SK-N-SH (cell line): Measurements from ENCODE around the gene RSAD2. TPM values are rescaled to one million over a fixed set of nuclear protein-coding genes. Genes with fewer than 3 reads are reported as not detected.

ENCODE experiments used
- CTCF ChIA-PET: fragments of 300-600, 350-600 bp; formaldehyde crosslinking; extraction: SDS; loops from one replicate; lab custom pipeline; 2021; lab: Yijun Ruan, JAX
- POLR2A ChIA-PET: fragments of 350-600 bp; sonication (Branson Sonifier 250); formaldehyde crosslinking; extraction: SDS; loops from one replicate; lab custom pipeline; 2020; ENCODE audit warnings: antibody characterized with exemption, inconsistent platforms; lab: Yijun Ruan, JAX
- DNase-seq: peaks from one replicate; pipeline ENCODE4 v3.0.0; 2012
- H2AFZ ChIP-seq: fragments of 200-600 bp; sonication (generic); 2 replicates; pipeline ENCODE4 v1.8.1; 2016; ENCODE audit warnings: antibody characterized with exemption, mild to moderate bottlenecking, low read depth
- H3F3A ChIP-seq: fragments of 200-600 bp; sonication (generic); replicated peaks from 2 replicates; pipeline ENCODE3; 2016; ENCODE audit warnings: antibody characterized with exemption, mild to moderate bottlenecking; ENCODE audit not compliant: insufficient read depth
- H3K27ac ChIP-seq, 2 experiments: fragments of 200-500 bp in 1 of 2; fragments of 200-600 bp in 1 of 2; sonication (Bioruptor generic) in 1 of 2; sonication (generic), shearing (Covaris generic) in 1 of 2; 2 replicates each; pipeline versions ENCODE4 v1.5.1 to v1.6.1; 2014 to 2016; ENCODE audit warnings: low read depth in 2 of 2, inconsistent platforms in 1 of 2, low read length in 1 of 2, mild to moderate bottlenecking in 1 of 2, mixed read lengths in 1 of 2
- H3K27me3 ChIP-seq: fragments of 200-600 bp; sonication (generic), shearing (Covaris generic); 2 replicates; pipeline ENCODE4 v1.6.1; 2016; ENCODE audit warnings: mixed run types; ENCODE audit not compliant: insufficient read depth
- H3K36me3 ChIP-seq, 2 experiments: fragments of 200-500 bp in 1 of 2; fragments of 200-600 bp in 1 of 2; sonication (Bioruptor generic) in 1 of 2; sonication (generic) in 1 of 2; replicated peaks in 1 of 2; 2 replicates each; pipeline versions ENCODE3 to v1.5.1; 2014 to 2016; ENCODE audit warnings: low read length in 1 of 2, mild to moderate bottlenecking in 1 of 2; ENCODE audit not compliant: insufficient read depth in 2 of 2, control insufficient read depth in 1 of 2
- H3K4me1 ChIP-seq, 2 experiments: fragments of 200-500 bp in 1 of 2; fragments of 200-600 bp in 1 of 2; sonication (Bioruptor generic) in 1 of 2; sonication (generic), shearing (Covaris generic) in 1 of 2; 2 replicates each; pipeline versions ENCODE4 v1.5.1 to v1.6.1; 2014 to 2016; ENCODE audit warnings: low read depth in 1 of 2, low read length in 1 of 2, mixed run types in 1 of 2; ENCODE audit not compliant: insufficient read depth in 2 of 2, control insufficient read depth in 1 of 2
- H3K4me2 ChIP-seq: fragments of 200-600 bp; sonication (generic), shearing (Covaris generic); 2 replicates; pipeline ENCODE4 v1.6.1; 2017; ENCODE audit warnings: mixed run types
- H3K4me3 ChIP-seq, 2 experiments: fragments of 200-500 bp in 1 of 2; fragments of 200-600 bp in 1 of 2; sonication (Bioruptor generic) in 1 of 2; sonication (generic), shearing (Covaris generic) in 1 of 2; 2 replicates each; pipeline versions ENCODE4 v1.5.1 to v1.8.1; 2014 to 2016; ENCODE audit warnings: low read depth in 2 of 2, inconsistent platforms in 1 of 2, low read length in 1 of 2, mild to moderate bottlenecking in 1 of 2, mixed read lengths in 1 of 2, moderate library complexity in 1 of 2
- H3K79me2 ChIP-seq: fragments of 200-600 bp; sonication (generic); 2 replicates; pipeline ENCODE4 v1.8.1; 2017; ENCODE audit warnings: mild to moderate bottlenecking; ENCODE audit not compliant: insufficient read depth
- H3K9ac ChIP-seq: fragments of 200-600 bp; sonication (generic); 2 replicates; pipeline ENCODE4 v1.6.1; 2017; ENCODE audit warnings: mixed run types
- H3K9me2 ChIP-seq: fragments of 200-600 bp; sonication (generic); 2 replicates; pipeline ENCODE4 v1.6.1; 2017; ENCODE audit warnings: mixed run types
- H3K9me3 ChIP-seq: fragments of 200-600 bp; sonication (generic); 2 replicates; pipeline ENCODE4 v1.6.1; 2017; ENCODE audit warnings: mixed run types, mild to moderate bottlenecking, moderate library complexity
- H4K20me1 ChIP-seq: fragments of 200-600 bp; sonication (generic); 2 replicates; pipeline ENCODE4 v1.6.1; 2017; ENCODE audit warnings: mild to moderate bottlenecking, mixed run types; ENCODE audit not compliant: insufficient read depth
- CHD2 ChIP-seq: fragments of 150-350 bp; IDR thresholded peaks from 2 replicates; pipeline ENCODE4 v1.6.1; 2018; ENCODE audit warnings: low read length; ENCODE audit not compliant: partially characterized antibody
- ELF1 ChIP-seq: IDR thresholded peaks from 2 replicates; pipeline ENCODE4 v1.4.0; 2012
- EP300 ChIP-seq, 2 experiments: IDR thresholded peaks; 2 replicates each; pipeline versions ENCODE4 v1.4.0 to v1.6.1; 2012; ENCODE audit warnings: borderline replicate concordance in 1 of 2, low read depth in 1 of 2, low read length in 1 of 2
- EZH2phosphoT487 ChIP-seq: fragments of 200-600 bp; sonication (generic); IDR thresholded peaks from 2 replicates; pipeline ENCODE4 v1.6.1; 2017; ENCODE audit warnings: low read depth, mixed run types, mild to moderate bottlenecking, antibody characterized with exemption, moderate library complexity, borderline replicate concordance
- FOSL2 ChIP-seq: IDR thresholded peaks from 2 replicates; pipeline ENCODE4 v1.4.0; 2012; ENCODE audit warnings: low read depth, mild to moderate bottlenecking, moderate library complexity, borderline replicate concordance
- FOXJ3 ChIP-seq: sonication (generic); formaldehyde crosslinking; IDR thresholded peaks from 2 replicates; pipeline ENCODE4 v1.5.1; 2020; ENCODE audit warnings: mild to moderate bottlenecking, missing genetic modification reagents
- GABPA ChIP-seq: IDR thresholded peaks from 2 replicates; pipeline ENCODE4 v1.4.0; 2012; ENCODE audit warnings: low read depth, mild to moderate bottlenecking
- GATA2 ChIP-seq: sonication (generic); formaldehyde crosslinking; IDR thresholded peaks from 2 replicates; pipeline ENCODE4 v1.5.0; 2020; ENCODE audit warnings: mild to moderate bottlenecking, missing genetic modification reagents
- MXI1 ChIP-seq: IDR thresholded peaks from 2 replicates; pipeline ENCODE4 v1.6.1; 2012; ENCODE audit warnings: mild to moderate bottlenecking, low read depth, low read length, improper control_type of control experiment
- POLR2AphosphoS5 ChIP-seq: IDR thresholded peaks from 2 replicates; pipeline ENCODE4 v1.6.1; 2012; ENCODE audit warnings: low read depth, low read length
- RAD21 ChIP-seq: IDR thresholded peaks from 2 replicates; pipeline ENCODE4 v1.6.1; 2012; ENCODE audit warnings: mild to moderate bottlenecking, low read length
- RCOR1 ChIP-seq: fragments of 150-350 bp; IDR thresholded peaks from 2 replicates; pipeline ENCODE4 v1.6.1; 2017; ENCODE audit warnings: antibody characterized with exemption, low read length
- REST ChIP-seq: IDR thresholded peaks from 2 replicates; pipeline ENCODE4 v1.6.1; 2012; ENCODE audit warnings: mild to moderate bottlenecking, low read depth, low read length, moderate library complexity
- RFX5 ChIP-seq: IDR thresholded peaks from 2 replicates; pipeline ENCODE4 v1.6.1; 2012; ENCODE audit warnings: mild to moderate bottlenecking, improper control_type of control experiment, low read length
- RXRA ChIP-seq: IDR thresholded peaks from 2 replicates; pipeline ENCODE4 v1.4.0; 2012; ENCODE audit warnings: low read depth, mild to moderate bottlenecking, borderline replicate concordance
- SIN3A ChIP-seq: IDR thresholded peaks from 2 replicates; pipeline ENCODE4 v1.6.1; 2012; ENCODE audit warnings: low read depth, mild to moderate bottlenecking, low read length, moderate library complexity, borderline replicate concordance
- SMC3 ChIP-seq: IDR thresholded peaks from 2 replicates; pipeline ENCODE4 v1.6.1; 2012; ENCODE audit warnings: low read depth, low read length, improper control_type of control experiment
- TAF1 ChIP-seq: IDR thresholded peaks from 2 replicates; pipeline ENCODE4 v1.6.1; 2012; ENCODE audit warnings: low read depth, mild to moderate bottlenecking, low read length, moderate library complexity, borderline replicate concordance
- WGBS: methylation state at CpG from one replicate; pipeline ENCODE4 v1.1.6; 2017; ENCODE audit warnings: low lambda C conversion rate; 5-methylcytosine and 5-hydroxymethylcytosine counted together
- polyA plus RNA-seq, 3 experiments: library from polyadenylated mRNA; depleted of rRNA; stranded (reverse); fragments of >200 nt; gene quantifications; 2 replicates each; pipeline ENCODE4 v1.2.3, GENCODE V29; 2012
- TF ChIP-seq, protein P1 (sequence below): IDR thresholded peaks from 2 replicates; pipeline ENCODE4; 2012
- TF ChIP-seq, protein P2 (sequence below): IDR thresholded peaks from 2 replicates; pipeline ENCODE4 v1.4.0; 2012; ENCODE audit warnings: low read depth

Gene RSAD2
- polyA plus RNA-seq, 1 of the 3 experiments (the other 2 are of a cell fraction): 0.35 TPM

- H3K9me3 ChIP-seq: no peaks in the 10 kb centered on the region
- no peaks in the 10 kb centered on the region for H3K27me3 ChIP-seq
- ChIA-PET CTCF (interaction anchor here (1.0 kb wide), 2 partner anchors 27 to 83 kb away, joined by 3 to 5 read pairs; partner anchors contain the start of gene RNF144A), POLR2A (no interaction called here)
- H2AFZ ChIP-seq: no peak overlapping the region
- H3K27ac ChIP-seq: no peak overlapping the region
- WGBS: 92% methylated on average over 5 of the region's 5 CpGs
- H3K4me2 ChIP-seq: no peak overlapping the region
- no peak overlapping the region for H3K4me3 ChIP-seq
- peaks cover 2% of the 10 kb centered on the region for H4K20me1 ChIP-seq
- H3K9me2 ChIP-seq: no peaks in the 10 kb centered on the region
- H3K4me1 ChIP-seq: peaks cover 0 to 16% of the 10 kb centered on the region in 2 experiments; a peak in 3 of 4 replicates
- TF ChIP-seq ELF1: no peak
- TF ChIP-seq MXI1: no peak
- no peak for TF ChIP-seq RXRA
- no peak for TF ChIP-seq POLR2AphosphoS5
- no peak for TF ChIP-seq TAF1
- TF ChIP-seq SIN3A: no peak
- TF ChIP-seq, protein P1, sequence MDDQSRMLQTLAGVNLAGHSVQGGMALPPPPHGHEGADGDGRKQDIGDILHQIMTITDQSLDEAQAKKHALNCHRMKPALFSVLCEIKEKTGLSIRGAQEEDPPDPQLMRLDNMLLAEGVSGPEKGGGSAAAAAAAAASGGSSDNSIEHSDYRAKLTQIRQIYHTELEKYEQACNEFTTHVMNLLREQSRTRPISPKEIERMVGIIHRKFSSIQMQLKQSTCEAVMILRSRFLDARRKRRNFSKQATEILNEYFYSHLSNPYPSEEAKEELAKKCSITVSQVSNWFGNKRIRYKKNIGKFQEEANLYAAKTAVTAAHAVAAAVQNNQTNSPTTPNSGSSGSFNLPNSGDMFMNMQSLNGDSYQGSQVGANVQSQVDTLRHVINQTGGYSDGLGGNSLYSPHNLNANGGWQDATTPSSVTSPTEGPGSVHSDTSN: no peak
- TF ChIP-seq EP300 (IDR thresholded peaks at IDR 0.05; ENCODE audit: borderline replicate concordance in 1 of 2, low read depth in 1 of 2, low read length in 1 of 2): no peak
- no peak for TF ChIP-seq RAD21
- no peak for TF ChIP-seq EZH2phosphoT487
- no peak for TF ChIP-seq GATA2 (CRISPR knock-in tag)
- no peak for TF ChIP-seq FOSL2
- TF ChIP-seq REST: no peak
- TF ChIP-seq CHD2: no peak
- no peak for TF ChIP-seq FOXJ3 (CRISPR knock-in tag)
- no peak for TF ChIP-seq SMC3
- no peak for TF ChIP-seq RCOR1
- TF ChIP-seq, protein P2, sequence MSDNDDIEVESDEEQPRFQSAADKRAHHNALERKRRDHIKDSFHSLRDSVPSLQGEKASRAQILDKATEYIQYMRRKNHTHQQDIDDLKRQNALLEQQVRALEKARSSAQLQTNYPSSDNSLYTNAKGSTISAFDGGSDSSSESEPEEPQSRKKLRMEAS: no peak
- no peak for TF ChIP-seq RFX5
- no peak for TF ChIP-seq GABPA
- peaks cover 3 to 44% of the 10 kb centered on the region in 2 experiments for H3K36me3 ChIP-seq
- no peak overlapping the region for H3K9ac ChIP-seq
- no peak for DNase-seq
- H3F3A ChIP-seq: peaks cover 5% of the 10 kb centered on the region
- H3K79me2 ChIP-seq: peaks cover 4% of the 10 kb centered on the region
Observed at GRCh38 chr2:6944555-6944954, 67.0 kb downstream of the RSAD2 start.
